Measurements from ENCODE around the gene GFM1. TPM values are rescaled to one million over a fixed set of nuclear protein-coding genes. Genes with fewer than 3 reads are reported as not detected.

Gene GFM1
- total and polyA plus RNA-seq, 2 of the 13 experiments (the other 11 are each of a cell fraction or from before 2014, with no cell fraction given) = 10.5 to 59.0 TPM

GRCh38 chr3:158728061-158728377, 83.7 kb downstream of the GFM1 start:
- no peak for DNase-seq (ENCODE audit: low spot score)
- Histone ChIP-seq H3K27me3 (ENCODE audit: control insufficient read depth in 1 of 2, insufficient read depth in 2 of 2, low read length in 2 of 2) (no peaks in the 10 kb centered on the region), H3K4me3 (replicated peaks in 1 of 3; ENCODE audit: insufficient read depth in 1 of 3, low read depth in 2 of 3, low read length in 3 of 3) (no peak overlapping the region; a peak in 1 of 6 replicates), H3K9ac (ENCODE audit: insufficient read depth, low read depth, low read length) (no peak overlapping the region), H4K20me1 (ENCODE audit: insufficient read depth, low read length) (no peaks in the 10 kb centered on the region), H3K27ac (ENCODE audit: extremely low read length, insufficient read depth, low read length) (no peak overlapping the region), H3K79me2 (ENCODE audit: insufficient read depth, low read length) (no peaks in the 10 kb centered on the region), H3K4me1 (ENCODE audit: insufficient read depth, low read length) (peaks cover 30% of the 10 kb centered on the region), H2AFZ (ENCODE audit: low read length) (no peak overlapping the region), H3K9me3 (ENCODE audit: low read length) (no peaks in the 10 kb centered on the region), H3K36me3 (replicated peaks in 1 of 2; ENCODE audit: control insufficient read depth in 1 of 2, insufficient read depth in 2 of 2, low read length in 2 of 2) (no peaks in the 10 kb centered on the region), H3K4me2 (ENCODE audit: low read depth, low read length) (peak overlapping the region; percentile 33)
- POLR2A ChIA-PET = interaction anchor here (0.8 to 1.1 kb wide), 2 partner anchors 61 to 63 kb away, joined by 3 to 6 read pairs; no protein-coding TSS in a partner anchor
- CTCF ChIA-PET (ENCODE audit: low intra/inter-chr PET ratio, low total read pairs) = interaction anchor here (2.7 kb wide), 1 partner anchor 63 kb away, joined by 35 read pairs; no protein-coding TSS in a partner anchor
- in situ Hi-C loops (cut with HindIII; ENCODE audit: extremely low pct_ligation_motif_present, low pct_unique_long_range_greater_than_20kb) (loop anchor here (5.0 kb wide), 1 partner anchor 64 kb away; no protein-coding TSS in a partner anchor), intact Hi-C loops (cut with micrococcal nuclease; ENCODE audit: unreplicated experiment) (loop anchor here (5.0 kb wide), 1 partner anchor 39 kb away; no protein-coding TSS in a partner anchor)
- FAIRE-seq = no peak
- peak; percentile 63 for TF ChIP-seq CEBPB (IDR thresholded peaks at IDR 0.05; ENCODE audit: borderline replicate concordance, low read depth, low read length)
- no peak for TF ChIP-seq ZSCAN9 (CRISPR knock-in tag; IDR thresholded peaks at IDR 0.05; ENCODE audit: borderline replicate concordance)
- BruUV-seq (replicated peaks) = no TSS peak
- 34% methylated on average over 4 of the region's 4 CpGs for WGBS (ENCODE audit: low lambda C conversion rate)
- no peak; the same call in 2 of the 3 replicates for ATAC-seq

GRCh38 chr3:158728851-158729250, 84.5 kb downstream of the GFM1 start:
- no peak for FAIRE-seq
- ChIA-PET POLR2A (no interaction called here), CTCF (ENCODE audit: low intra/inter-chr PET ratio, low total read pairs) (interaction anchor here (1.0 kb wide), 1 partner anchor 62 kb away, joined by 4 read pairs; no protein-coding TSS in a partner anchor)
- no peak overlapping the region for H2AFZ ChIP-seq (ENCODE audit: low read length)
- intact Hi-C loops (cut with micrococcal nuclease; ENCODE audit: unreplicated experiment) = loop anchor here (5.0 kb wide), 1 partner anchor 38 kb away; no protein-coding TSS in a partner anchor
- no peak for DNase-seq (ENCODE audit: low spot score)
- H3K27ac ChIP-seq (ENCODE audit: extremely low read length, insufficient read depth, low read length) = no peak overlapping the region
- H3K4me3 ChIP-seq (replicated peaks in 1 of 3; ENCODE audit: insufficient read depth in 1 of 3, low read depth in 2 of 3, low read length in 3 of 3) = no peak overlapping the region
- no peaks in the 10 kb centered on the region for H3K27me3 ChIP-seq (ENCODE audit: control insufficient read depth in 1 of 2, insufficient read depth in 2 of 2, low read length in 2 of 2)
- peaks cover 30% of the 10 kb centered on the region for H3K4me1 ChIP-seq (ENCODE audit: insufficient read depth, low read length)
- in situ Hi-C loops (cut with HindIII; ENCODE audit: extremely low pct_ligation_motif_present, low pct_unique_long_range_greater_than_20kb) = loop anchor here (5.0 kb wide), 1 partner anchor 63 kb away; no protein-coding TSS in a partner anchor
- H3K79me2 ChIP-seq (ENCODE audit: insufficient read depth, low read length) = no peaks in the 10 kb centered on the region
- no peaks in the 10 kb centered on the region for H3K36me3 ChIP-seq (replicated peaks in 1 of 2; ENCODE audit: control insufficient read depth in 1 of 2, insufficient read depth in 2 of 2, low read length in 2 of 2)
- H3K9me3 ChIP-seq (ENCODE audit: low read length) = no peaks in the 10 kb centered on the region
- no peaks in the 10 kb centered on the region for H4K20me1 ChIP-seq (ENCODE audit: insufficient read depth, low read length)
- no peak overlapping the region for H3K4me2 ChIP-seq (ENCODE audit: low read depth, low read length)
- TF ChIP-seq ZBTB33 (CRISPR knock-in tag; IDR thresholded peaks at IDR 0.05) = no peak
- no peak for TF ChIP-seq CSRNP2 (CRISPR knock-in tag; conservative IDR thresholded peaks at IDR 0.05; ENCODE audit: low read depth)
- no peak for TF ChIP-seq ZNF883 (CRISPR knock-in tag; IDR thresholded peaks at IDR 0.05; ENCODE audit: not compliant biosample characterization)
- TF ChIP-seq TERF1 (CRISPR knock-in tag; IDR thresholded peaks at IDR 0.05) = no peak
- no peak for TF ChIP-seq PPARG (CRISPR knock-in tag; conservative IDR thresholded peaks at IDR 0.05)
- no peak for TF ChIP-seq NFE2L2 (IDR thresholded peaks at IDR 0.05; ENCODE audit: low read length)
- BruUV-seq (replicated peaks) = no TSS peak
- no peak for ATAC-seq
- H3K9ac ChIP-seq (ENCODE audit: insufficient read depth, low read depth, low read length) = no peak overlapping the region
